Suprapubic skin (tissue), 3 donors: ENCODE data around the gene MED26.

Experiments used
- CTCF ChIP-seq, 2 donors: fragments of 200-600 bp in 1 of 2; fragments of 450-650 bp in 1 of 2; sonication (generic) in 1 of 2; IDR thresholded peaks; one replicate each; pipeline ENCODE4 v1.5.1; 2016 to 2019; ENCODE audit warnings: antibody characterized with exemption in 2 of 2, mild to moderate bottlenecking in 1 of 2, moderate library complexity in 1 of 2
- EP300 ChIP-seq: sonication (generic); formaldehyde crosslinking; IDR thresholded peaks from one replicate; pipeline ENCODE4 v1.6.1; 2017; ENCODE audit warnings: antibody characterized with exemption

- TF ChIP-seq CTCF (IDR thresholded peaks at IDR 0.05) (peak in 1 of 2 donors; percentile 6), EP300 (no peak)
Observed at GRCh38 chr19:16594131-16594586, 33.8 kb downstream of the MED26 start.
